ENCODE measurements around the gene CD70. TPM values are rescaled to one million over a fixed set of nuclear protein-coding genes. Genes with fewer than 3 reads are reported as not detected.
"Not testable (repeated sequence)": the region's sequence is repeated elsewhere in the genome, so short reads cannot be mapped to it uniquely, and the experiment has no call there.

The CD70 gene
- total RNA-seq, 1 donor from 2014 or later = 3.9 TPM

- Mint-ChIP-seq H3K27ac (ENCODE audit: unreplicated experiment) (peak overlapping the region; percentile 19), H3K27me3 (ENCODE audit: low read depth) (peaks cover 53% of the 10 kb centered on the region), H3K36me3 (ENCODE audit: low read depth) (peaks cover 2% of the 10 kb centered on the region), H3K4me1 (ENCODE audit: low read depth) (peaks cover 43% of the 10 kb centered on the region), H3K9me3 (ENCODE audit: low read depth) (no peaks in the 10 kb centered on the region), H3K4me3 (ENCODE audit: unreplicated experiment) (peak overlapping the region; percentile 67)
- no peak for DNase-seq (ENCODE audit: low spot score)
- no peak for TF ChIP-seq CTCF (IDR thresholded peaks at IDR 0.05)
Measured at GRCh38 chr19:6586726-6587092, 4.2 kb downstream of the CD70 start.

- H3K36me3 Mint-ChIP-seq (ENCODE audit: low read depth) = peaks cover 2% of the 10 kb centered on the region
- no peak for TF ChIP-seq CTCF (IDR thresholded peaks at IDR 0.05)
- H3K27me3 Mint-ChIP-seq (ENCODE audit: low read depth) = peaks cover 53% of the 10 kb centered on the region
- peaks cover 44% of the 10 kb centered on the region for H3K4me1 Mint-ChIP-seq (ENCODE audit: low read depth)
- no peak for DNase-seq (ENCODE audit: low spot score)
- no peak overlapping the region for H3K27ac Mint-ChIP-seq (ENCODE audit: unreplicated experiment)
- H3K4me3 Mint-ChIP-seq (ENCODE audit: unreplicated experiment) = no peak overlapping the region
- no peaks in the 10 kb centered on the region for H3K9me3 Mint-ChIP-seq (ENCODE audit: low read depth)
Measured at GRCh38 chr19:6586056-6586455, 4.9 kb downstream of the CD70 start.

GRCh38 chr19:6582515-6583484, 8.2 kb downstream of the CD70 start:
- peaks cover 22% of the 10 kb centered on the region for H3K4me1 Mint-ChIP-seq (ENCODE audit: low read depth)
- not testable (repeated sequence) for H3K9me3 Mint-ChIP-seq (ENCODE audit: low read depth); H3K36me3 Mint-ChIP-seq (ENCODE audit: low read depth); DNase-seq (ENCODE audit: low spot score); H3K27ac Mint-ChIP-seq (ENCODE audit: unreplicated experiment); H3K4me3 Mint-ChIP-seq (ENCODE audit: unreplicated experiment)
- peaks cover 26% of the 10 kb centered on the region for H3K27me3 Mint-ChIP-seq (ENCODE audit: low read depth)

GRCh38 chr19:6580313-6580712, 10.6 kb downstream of the CD70 start:
- Mint-ChIP-seq H3K27me3 (ENCODE audit: low read depth) (peaks cover 4% of the 10 kb centered on the region), H3K4me3 (ENCODE audit: unreplicated experiment) (no peak overlapping the region), H3K4me1 (ENCODE audit: low read depth) (peaks cover 11% of the 10 kb centered on the region), H3K9me3 (ENCODE audit: low read depth) (peaks cover 3% of the 10 kb centered on the region), H3K36me3 (ENCODE audit: low read depth) (peaks cover 1% of the 10 kb centered on the region), H3K27ac (ENCODE audit: unreplicated experiment) (no peak overlapping the region)
- no peak for TF ChIP-seq CTCF (IDR thresholded peaks at IDR 0.05)
- no peak for DNase-seq (ENCODE audit: low spot score)

GRCh38 chr19:6579450-6580178, 11.3 kb downstream of the CD70 start:
- Mint-ChIP-seq H3K27ac (ENCODE audit: unreplicated experiment) (no peak overlapping the region), H3K27me3 (ENCODE audit: low read depth) (no peaks in the 10 kb centered on the region), H3K4me3 (ENCODE audit: unreplicated experiment) (no peak overlapping the region), H3K36me3 (ENCODE audit: low read depth) (peaks cover 1% of the 10 kb centered on the region), H3K4me1 (ENCODE audit: low read depth) (peaks cover 11% of the 10 kb centered on the region), H3K9me3 (ENCODE audit: low read depth) (peaks cover 3% of the 10 kb centered on the region)
- no peak for DNase-seq (ENCODE audit: low spot score)
- no peak for TF ChIP-seq CTCF (IDR thresholded peaks at IDR 0.05)
